ENCODE measurements around the gene SMIM33.
"Not testable (repeated sequence)": the region's sequence is repeated elsewhere in the genome, so short reads cannot be mapped to it uniquely, and the experiment has no call there.

- not testable (repeated sequence) for TF ChIP-seq CTCF (IDR thresholded peaks at IDR 0.05; ENCODE audit: low read depth, low read length); POLR2A (IDR thresholded peaks at IDR 0.05; ENCODE audit: extremely low read depth, insufficient read length); MAX (IDR thresholded peaks at IDR 0.05; ENCODE audit: low read depth, low read length)
Measured at GRCh38 chr5:139482890-139483208, 12.0 kb downstream of the SMIM33 start.
